ENCODE measurements around the gene TNFRSF13B.

DNA sequence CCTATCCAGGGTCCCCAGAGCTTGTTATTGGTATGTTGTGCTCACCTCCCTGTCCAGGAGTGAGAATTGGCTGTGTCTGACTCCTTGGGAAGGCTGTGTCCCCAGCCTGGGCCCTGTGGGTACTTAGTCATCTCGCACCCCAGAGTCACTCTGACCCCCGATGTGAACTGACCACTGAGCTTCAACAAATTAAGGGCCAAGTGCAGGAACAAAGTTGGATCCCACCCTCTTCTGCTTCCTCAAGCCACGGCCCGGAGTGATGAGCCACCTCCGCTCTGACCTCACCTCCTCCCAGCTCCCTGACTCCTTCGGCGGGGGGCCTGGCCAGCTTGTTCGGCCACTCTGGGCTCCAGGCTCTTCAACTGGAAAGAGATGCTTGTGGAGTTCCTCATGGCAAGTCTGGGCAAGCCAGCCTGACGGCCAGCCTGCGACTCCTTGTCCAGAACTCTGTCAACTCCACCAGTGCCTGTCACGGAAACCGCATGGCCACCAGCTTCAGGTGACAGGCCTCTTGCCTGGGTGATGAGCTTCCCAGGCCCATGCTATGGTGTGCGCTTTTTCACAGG lies 48.1 kb upstream of the TNFRSF13B start:
- TF ChIP-seq, protein P1, sequence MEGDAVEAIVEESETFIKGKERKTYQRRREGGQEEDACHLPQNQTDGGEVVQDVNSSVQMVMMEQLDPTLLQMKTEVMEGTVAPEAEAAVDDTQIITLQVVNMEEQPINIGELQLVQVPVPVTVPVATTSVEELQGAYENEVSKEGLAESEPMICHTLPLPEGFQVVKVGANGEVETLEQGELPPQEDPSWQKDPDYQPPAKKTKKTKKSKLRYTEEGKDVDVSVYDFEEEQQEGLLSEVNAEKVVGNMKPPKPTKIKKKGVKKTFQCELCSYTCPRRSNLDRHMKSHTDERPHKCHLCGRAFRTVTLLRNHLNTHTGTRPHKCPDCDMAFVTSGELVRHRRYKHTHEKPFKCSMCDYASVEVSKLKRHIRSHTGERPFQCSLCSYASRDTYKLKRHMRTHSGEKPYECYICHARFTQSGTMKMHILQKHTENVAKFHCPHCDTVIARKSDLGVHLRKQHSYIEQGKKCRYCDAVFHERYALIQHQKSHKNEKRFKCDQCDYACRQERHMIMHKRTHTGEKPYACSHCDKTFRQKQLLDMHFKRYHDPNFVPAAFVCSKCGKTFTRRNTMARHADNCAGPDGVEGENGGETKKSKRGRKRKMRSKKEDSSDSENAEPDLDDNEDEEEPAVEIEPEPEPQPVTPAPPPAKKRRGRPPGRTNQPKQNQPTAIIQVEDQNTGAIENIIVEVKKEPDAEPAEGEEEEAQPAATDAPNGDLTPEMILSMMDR (IDR thresholded peaks at IDR 0.05) = no peak
- TF ChIP-seq ZFX (IDR thresholded peaks at IDR 0.05; ENCODE audit: borderline replicate concordance) = no peak

All from 22Rv1 (cell line).